IMR-90 (cell line): ENCODE results near the gene SHISA4. TPM values are rescaled to one million over a fixed set of nuclear protein-coding genes. Genes with fewer than 3 reads are reported as not detected.
A peak's percentile ranks its signal among the peaks of the same experiment; 100 is the strongest.

Source experiments
- ATAC-seq: fragments of 200-7000 bp; cut with Tn5 transposase; 2 replicates; pipeline ENCODE4 v1.9.1; 2020; ENCODE audit warnings: low read depth, mild to moderate bottlenecking, moderate library complexity
- BruUV-seq: library from RNA; stranded (reverse); fragments of 400-500 nt; replicated peaks from 2 replicates; lab custom pipeline; 2021; lab: Mats Ljungman, UMichigan
- CTCF ChIA-PET: fragments of 300-600 bp; formaldehyde crosslinking; extraction: SDS; loops from one replicate; lab custom pipeline; 2021; ENCODE audit warnings: antibody characterized with exemption; lab: Yijun Ruan, JAX
- POLR2A ChIA-PET: fragments of 300-600 bp; sonication (Branson Sonifier 250); formaldehyde crosslinking; loops from one replicate; lab custom pipeline; 2022; ENCODE audit warnings: antibody characterized with exemption; ENCODE audit not compliant: unreplicated experiment; lab: Charles Lee
- DNase-seq: peaks from one replicate; pipeline ENCODE4 v3.0.0; 2013
- H2AFZ ChIP-seq: replicated peaks from 2 replicates; pipeline ENCODE3; 2013; ENCODE audit warnings: low read length, mild to moderate bottlenecking; ENCODE audit not compliant: poor library complexity
- H2AK5ac ChIP-seq: 2 replicates; pipeline ENCODE4 v1.6.1; 2013; ENCODE audit warnings: low read depth, low read length, inconsistent platforms
- H2AK9ac ChIP-seq: replicated peaks from 2 replicates; pipeline ENCODE3; 2013; ENCODE audit warnings: mild to moderate bottlenecking, low read depth, low read length, moderate library complexity; ENCODE audit not compliant: poor library complexity
- H2BK120ac ChIP-seq: 2 replicates; pipeline ENCODE4 v1.6.1; 2013; ENCODE audit warnings: low read depth, low read length, inconsistent platforms
- H2BK15ac ChIP-seq: 3 replicates; pipeline ENCODE4 v1.6.1; 2013; ENCODE audit warnings: low read depth, low read length, inconsistent platforms
- H2BK20ac ChIP-seq: 2 replicates; pipeline ENCODE4 v1.6.1; 2013; ENCODE audit warnings: low read depth, mild to moderate bottlenecking, inconsistent platforms, low read length, moderate library complexity
- H2BK5ac ChIP-seq: 2 replicates; pipeline ENCODE4 v1.6.1; 2013; ENCODE audit warnings: mild to moderate bottlenecking, low read depth, low read length, inconsistent platforms; ENCODE audit not compliant: poor library complexity, severe bottlenecking
- H3K14ac ChIP-seq: replicated peaks from 2 replicates; pipeline ENCODE4 v1.6.1; 2013; ENCODE audit warnings: low read depth, low read length, inconsistent platforms
- H3K18ac ChIP-seq: 2 replicates; pipeline ENCODE4 v1.6.1; 2013; ENCODE audit warnings: low read depth, low read length, control low read depth
- H3K23ac ChIP-seq: 2 replicates; pipeline ENCODE4 v1.6.1; 2013; ENCODE audit warnings: low read depth, low read length, inconsistent platforms
- H3K27ac ChIP-seq: 2 replicates; pipeline ENCODE4 v1.5.1; 2013; ENCODE audit warnings: mild to moderate bottlenecking, control low read depth, low read length; ENCODE audit not compliant: insufficient read depth
- H3K27me3 ChIP-seq: 2 replicates; pipeline ENCODE4 v1.6.1; 2013; ENCODE audit warnings: low read length; ENCODE audit not compliant: control insufficient read depth, insufficient read depth
- H3K36me3 ChIP-seq: 2 replicates; pipeline ENCODE4 v1.6.1; 2013; ENCODE audit warnings: low read length, mixed read lengths; ENCODE audit not compliant: control insufficient read depth, insufficient read depth
- H3K4ac ChIP-seq: 2 replicates; pipeline ENCODE4 v1.6.1; 2013; ENCODE audit warnings: low read depth, low read length, inconsistent platforms
- H3K4me1 ChIP-seq: 2 replicates; pipeline ENCODE4 v1.6.1; 2013; ENCODE audit warnings: low read length, mixed read lengths; ENCODE audit not compliant: control insufficient read depth, insufficient read depth
- H3K4me2 ChIP-seq: 2 replicates; pipeline ENCODE4 v1.6.1; 2013; ENCODE audit warnings: low read depth, mild to moderate bottlenecking, control low read depth, low read length, moderate library complexity
- H3K4me3 ChIP-seq: 2 replicates; pipeline ENCODE4 v1.5.1; 2013; ENCODE audit warnings: low read depth, mild to moderate bottlenecking, control low read depth, low read length, moderate library complexity; ENCODE audit not compliant: insufficient read depth
- H3K56ac ChIP-seq: 2 replicates; pipeline ENCODE4 v1.6.1; 2013; ENCODE audit warnings: low read length, inconsistent platforms; ENCODE audit not compliant: insufficient read depth; ENCODE audit errors: extremely low read depth
- H3K79me1 ChIP-seq, 2 experiments: 2 replicates each; pipeline ENCODE4 v1.6.1; 2013; ENCODE audit warnings: low read length in 2 of 2, inconsistent platforms in 1 of 2, low read depth in 1 of 2
- H3K9ac ChIP-seq: 2 replicates; pipeline ENCODE4 v1.6.1; 2013; ENCODE audit warnings: low read depth, low read length, control low read depth
- H3K9me1 ChIP-seq: 2 replicates; pipeline ENCODE4 v1.6.1; 2013; ENCODE audit warnings: low read length, inconsistent platforms; ENCODE audit not compliant: insufficient read depth
- H3K9me3 ChIP-seq: 2 replicates; pipeline ENCODE4 v1.6.1; 2013; ENCODE audit warnings: low read length; ENCODE audit not compliant: control insufficient read depth, insufficient read depth
- H4K20me1 ChIP-seq: 2 replicates; pipeline ENCODE4 v1.6.1; 2013; ENCODE audit warnings: low read length, inconsistent platforms; ENCODE audit not compliant: insufficient read depth
- H4K5ac ChIP-seq: 2 replicates; pipeline ENCODE4 v1.6.1; 2013; ENCODE audit warnings: mild to moderate bottlenecking, low read depth, low read length, control low read depth
- H4K8ac ChIP-seq, 2 experiments: 2 replicates each; pipeline ENCODE4 v1.6.1; 2013; ENCODE audit warnings: low read depth in 2 of 2, low read length in 2 of 2, control low read depth in 1 of 2, inconsistent platforms in 1 of 2
- H4K91ac ChIP-seq: 2 replicates; pipeline ENCODE4 v1.6.1; 2013; ENCODE audit warnings: low read depth, low read length, inconsistent platforms; ENCODE audit not compliant: insufficient read depth
- CEBPB ChIP-seq: IDR thresholded peaks from 2 replicates; pipeline ENCODE4 v1.6.1; 2012; ENCODE audit warnings: low read depth, low read length, improper control_type of control experiment
- NFE2L2 ChIP-seq: fragments of 150-350 bp; IDR thresholded peaks from 2 replicates; pipeline ENCODE4 v1.6.1; 2016; ENCODE audit warnings: low read depth, mild to moderate bottlenecking, low read length
- RAD21 ChIP-seq: IDR thresholded peaks from 2 replicates; pipeline ENCODE4 v1.6.1; 2012; ENCODE audit warnings: low read length, improper control_type of control experiment
- WGBS, 2 experiments: methylation state at CpG; one replicate each; pipeline versions ENCODE4 v1.1.5 to v1.1.7; 2013; ENCODE audit warnings: missing lambda C conversion rate in 2 of 2; ENCODE audit not compliant: insufficient read length in 1 of 2; ENCODE audit errors: extremely low coverage in 2 of 2; 5-methylcytosine and 5-hydroxymethylcytosine counted together
- dilution Hi-C: fragments of 300-500 bp; cut with HindIII; formaldehyde crosslinking; loops from one replicate; pipeline ENCODE4 v1.14.3; 2018; ENCODE audit warnings: low sequenced_read_pairs; ENCODE audit not compliant: unreplicated experiment
- in situ Hi-C: fragments of 300-500 bp; cut with MboI; formaldehyde crosslinking; loops from 3 replicates; pipeline ENCODE4 v1.14.3; 2019; ENCODE audit warnings: low sequenced_read_pairs, inconsistent platforms, mixed read lengths
- intact Hi-C: fragments of 100-400 bp; cut with micrococcal nuclease; formaldehyde crosslinking; loops from 2 replicates; pipeline ENCODE4 v1.10.0; 2022
- polyA plus RNA-seq, 3 experiments: library from polyadenylated mRNA; depleted of rRNA; stranded (reverse); fragments of >200 nt; gene quantifications; 2 replicates each; pipeline ENCODE4 v1.2.3, GENCODE V29; 2012; ENCODE audit warnings: low replicate concordance in 1 of 3
- total RNA-seq: library from RNA; depleted of rRNA; stranded (reverse); fragments of >200 nt; gene quantifications from 2 replicates; pipeline ENCODE4 v1.2.3, GENCODE V29; 2012
- TF ChIP-seq, protein P1 (sequence below): conservative IDR thresholded peaks from 2 replicates; pipeline ENCODE4 v1.5.1; 2012; ENCODE audit warnings: mild to moderate bottlenecking, low read depth, low read length, improper control_type of control experiment

Gene SHISA4
- total and polyA plus RNA-seq, 2 of the 4 experiments (the other 2 are of a cell fraction), result 10.0 to 34.8 TPM

DNA sequence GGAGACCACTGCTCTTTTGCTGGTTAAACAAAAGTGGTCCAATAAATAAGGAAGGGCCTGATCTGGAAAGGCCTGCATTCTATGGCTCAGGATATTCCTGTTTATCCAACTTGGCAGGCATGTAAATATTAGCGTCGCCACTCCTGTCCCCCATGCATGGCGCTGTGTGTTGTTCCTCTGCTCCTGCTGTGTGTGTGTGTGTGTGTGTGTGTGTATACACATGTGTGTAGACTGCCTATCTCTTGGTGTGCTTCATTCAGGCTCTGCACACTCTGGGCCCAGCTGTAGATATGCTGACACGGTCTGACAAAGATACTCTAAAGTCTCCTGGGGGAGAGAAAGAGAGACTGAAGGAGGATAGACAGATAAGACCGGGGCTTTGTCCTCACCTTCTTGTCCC is 50.9 kb downstream of the SHISA4 start:
- Histone ChIP-seq H3K4me2 (peak overlapping the region; percentile 14), H3K9me3 (no peaks in the 10 kb centered on the region; the same call in 1 of the 2 replicates), H3K27ac (peak overlapping the region; percentile 73; the same call in 1 of the 2 replicates), H3K36me3 (peaks cover 5% of the 10 kb centered on the region; the same call in 1 of the 2 replicates), H3K23ac (peak overlapping the region; percentile 96), H3K79me1 (peaks cover 32 to 74% of the 10 kb centered on the region in 2 experiments), H2BK120ac (peak overlapping the region; percentile 75), H3K9ac (peak overlapping the region; percentile 42), H2BK5ac (peak overlapping the region; percentile 94), H2AK9ac (no peak overlapping the region), H3K4me3 (no peak overlapping the region), H4K91ac (peak overlapping the region; percentile 48), H2BK15ac (peak overlapping the region; percentile 97; the same call in 2 of the 3 replicates), H4K8ac (peak overlapping the region; percentile 2 to 91; a peak in 2 of 4 replicates), H3K56ac (no peak overlapping the region; the same call in 1 of the 2 replicates), H3K14ac (peak overlapping the region; percentile 80), H2AK5ac (peak overlapping the region; percentile 60), H3K9me1 (peaks cover 32% of the 10 kb centered on the region), H4K20me1 (peaks cover 15% of the 10 kb centered on the region), H3K27me3 (no peaks in the 10 kb centered on the region), H4K5ac (peak overlapping the region; percentile 71), H2BK20ac (peak overlapping the region; percentile 71), H3K4ac (peak overlapping the region; percentile 98), H3K18ac (peak overlapping the region; percentile 61), H2AFZ (peak overlapping the region; percentile 64), H3K4me1 (peaks cover 39% of the 10 kb centered on the region)
- POLR2A ChIA-PET, result interaction anchor here (0.7 kb wide), 1 partner anchor 189 kb away, joined by 8 read pairs; no protein-coding TSS in a partner anchor
- in situ Hi-C loops, result no loop called here
- dilution Hi-C loops, result no loop called here
- WGBS, 2 experiments, result 50% methylated on average over 4 of the region's 5 CpGs; no CpG with 5 or more reads in 1 of the 2 experiments
- no peak for TF ChIP-seq CEBPB
- TF ChIP-seq NFE2L2, result no peak
- TF ChIP-seq RAD21, result no peak
- TF ChIP-seq, protein P1, sequence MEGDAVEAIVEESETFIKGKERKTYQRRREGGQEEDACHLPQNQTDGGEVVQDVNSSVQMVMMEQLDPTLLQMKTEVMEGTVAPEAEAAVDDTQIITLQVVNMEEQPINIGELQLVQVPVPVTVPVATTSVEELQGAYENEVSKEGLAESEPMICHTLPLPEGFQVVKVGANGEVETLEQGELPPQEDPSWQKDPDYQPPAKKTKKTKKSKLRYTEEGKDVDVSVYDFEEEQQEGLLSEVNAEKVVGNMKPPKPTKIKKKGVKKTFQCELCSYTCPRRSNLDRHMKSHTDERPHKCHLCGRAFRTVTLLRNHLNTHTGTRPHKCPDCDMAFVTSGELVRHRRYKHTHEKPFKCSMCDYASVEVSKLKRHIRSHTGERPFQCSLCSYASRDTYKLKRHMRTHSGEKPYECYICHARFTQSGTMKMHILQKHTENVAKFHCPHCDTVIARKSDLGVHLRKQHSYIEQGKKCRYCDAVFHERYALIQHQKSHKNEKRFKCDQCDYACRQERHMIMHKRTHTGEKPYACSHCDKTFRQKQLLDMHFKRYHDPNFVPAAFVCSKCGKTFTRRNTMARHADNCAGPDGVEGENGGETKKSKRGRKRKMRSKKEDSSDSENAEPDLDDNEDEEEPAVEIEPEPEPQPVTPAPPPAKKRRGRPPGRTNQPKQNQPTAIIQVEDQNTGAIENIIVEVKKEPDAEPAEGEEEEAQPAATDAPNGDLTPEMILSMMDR, result no peak
- BruUV-seq, result no TSS peak
- intact Hi-C loops, result no loop called here
- CTCF ChIA-PET, result no interaction called here
- no peak for DNase-seq
- no peak; the same call in 1 of the 2 replicates for ATAC-seq
